ENCODE data around the gene PXK.
A peak's percentile ranks its signal among the peaks of the same experiment; 100 is the strongest.

Gene PXK

GRCh38 chr3:58386626-58387365, 54.1 kb downstream of the PXK start:
- no peak for DNase-seq

DNA sequence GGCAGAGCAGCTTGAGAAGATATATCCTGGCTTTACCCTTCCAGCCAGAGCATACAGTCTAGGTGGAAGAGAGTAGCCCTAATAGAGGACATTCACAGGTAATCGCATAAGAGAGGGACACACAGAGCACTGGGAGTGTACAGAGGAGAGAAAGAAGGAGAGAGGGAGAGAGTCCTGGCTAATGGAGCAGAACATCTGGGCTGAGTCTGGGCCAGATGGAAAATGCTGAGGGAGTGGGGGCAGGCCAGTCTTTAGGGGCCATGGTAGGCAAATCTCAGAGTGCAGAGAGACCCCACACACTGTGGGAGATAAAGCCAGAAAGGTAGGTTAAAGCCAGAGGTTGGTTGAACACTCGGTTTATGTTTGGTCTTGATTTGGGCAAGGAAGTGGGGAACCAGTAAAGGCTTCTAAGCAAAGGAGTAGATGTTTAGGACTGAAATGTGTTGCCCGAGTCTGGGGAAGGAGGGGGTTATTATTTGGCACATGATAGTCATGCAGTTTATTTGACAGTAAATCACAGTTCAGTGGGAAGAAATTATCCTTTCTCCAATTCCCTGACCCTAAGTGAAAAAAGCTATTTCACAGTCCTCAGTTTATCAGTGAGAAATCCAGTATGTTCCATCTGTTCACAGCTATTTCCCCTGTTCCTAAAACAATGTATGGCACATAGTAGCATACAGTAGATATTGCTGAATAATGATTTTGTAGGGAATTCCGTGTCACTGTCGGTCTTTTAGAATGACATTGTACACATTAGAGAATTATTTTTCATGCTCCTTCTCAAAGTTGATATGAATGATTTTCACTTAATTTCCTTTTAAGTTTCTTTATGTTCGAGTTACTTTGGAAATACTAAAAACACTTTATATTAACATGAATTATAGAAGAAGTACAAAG, 55.2 kb downstream of the PXK start:
- no peak for DNase-seq

- no peak for DNase-seq
Measured at GRCh38 chr3:58388550-58389091, 55.9 kb downstream of the PXK start.

- no peak for DNase-seq
Measured at GRCh38 chr3:58391156-58391865, 58.6 kb downstream of the PXK start.

DNA sequence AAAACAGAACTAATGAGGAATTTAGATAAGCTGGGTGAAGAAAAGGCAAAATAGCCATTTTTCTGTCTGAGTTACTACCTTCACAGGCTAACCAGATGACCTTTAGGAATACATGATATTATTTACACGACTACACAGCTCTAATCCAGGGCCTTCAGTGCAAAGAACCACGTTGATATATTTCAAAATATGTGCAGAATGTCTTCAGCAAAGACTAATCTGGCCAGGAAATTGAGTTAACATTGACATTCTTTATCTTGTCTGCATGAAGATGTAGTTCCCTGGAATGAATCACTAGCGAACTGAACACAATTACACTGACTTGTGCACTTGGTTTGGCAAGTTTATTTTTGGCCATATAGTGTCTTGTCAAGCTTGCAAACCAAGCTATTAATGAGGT, 59.5 kb downstream of the PXK start:
- no peak for DNase-seq

GRCh38 chr3:58394339-58394738, 61.6 kb downstream of the PXK start:
- DNase-seq, result no peak

GRCh38 chr3:58398669-58399333, 66.1 kb downstream of the PXK start:
- DNase-seq, result no peak

GRCh38 chr3:58403513-58404109, 70.9 kb downstream of the PXK start:
- DNase-seq, result no peak

DNA sequence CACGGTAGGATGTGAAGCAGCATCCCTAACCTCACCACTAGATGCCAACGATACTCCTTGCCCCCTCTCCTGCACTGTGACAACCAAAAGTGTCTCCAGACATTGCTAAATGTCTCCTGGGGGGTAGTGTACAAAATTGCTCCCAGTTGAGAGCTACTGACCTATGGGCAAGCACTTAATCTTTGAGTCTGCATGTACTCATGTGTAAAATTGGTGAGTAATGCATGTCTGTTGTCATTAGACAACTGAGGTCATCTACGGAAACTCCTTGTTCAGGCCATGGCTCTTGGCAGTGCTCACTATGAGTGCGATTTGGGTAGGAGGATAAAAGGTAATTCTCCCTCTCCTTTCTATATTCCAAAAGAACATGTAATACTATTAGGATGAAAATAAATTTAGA, 71.7 kb downstream of the PXK start:
- no peak for DNase-seq

DNA sequence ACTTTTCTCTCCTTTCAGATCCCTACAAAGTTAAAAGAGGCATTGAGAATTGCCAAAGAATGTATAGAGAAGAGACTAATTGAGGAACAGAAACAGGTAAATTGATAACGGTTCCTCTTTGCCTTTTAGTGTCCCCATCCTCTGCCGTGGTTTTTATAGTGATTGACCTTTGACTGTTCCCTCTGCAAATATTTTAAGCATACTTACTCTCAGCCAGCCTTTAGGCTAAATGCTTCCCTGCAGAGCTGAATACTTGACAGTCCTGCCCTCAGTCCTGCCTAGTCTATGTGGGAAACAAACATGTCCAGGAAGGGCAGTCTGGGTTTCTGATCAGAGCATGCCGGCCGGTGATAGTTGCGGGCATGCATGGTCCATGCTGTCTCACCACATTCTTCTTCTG, 76.2 kb downstream of the PXK start:
- DNase-seq, result no peak

- DNase-seq, result no peak
Measured at GRCh38 chr3:58409663-58410062, 77.0 kb downstream of the PXK start.

- DNase-seq, result no peak
Measured at GRCh38 chr3:58411036-58411435, 78.3 kb downstream of the PXK start.

DNA sequence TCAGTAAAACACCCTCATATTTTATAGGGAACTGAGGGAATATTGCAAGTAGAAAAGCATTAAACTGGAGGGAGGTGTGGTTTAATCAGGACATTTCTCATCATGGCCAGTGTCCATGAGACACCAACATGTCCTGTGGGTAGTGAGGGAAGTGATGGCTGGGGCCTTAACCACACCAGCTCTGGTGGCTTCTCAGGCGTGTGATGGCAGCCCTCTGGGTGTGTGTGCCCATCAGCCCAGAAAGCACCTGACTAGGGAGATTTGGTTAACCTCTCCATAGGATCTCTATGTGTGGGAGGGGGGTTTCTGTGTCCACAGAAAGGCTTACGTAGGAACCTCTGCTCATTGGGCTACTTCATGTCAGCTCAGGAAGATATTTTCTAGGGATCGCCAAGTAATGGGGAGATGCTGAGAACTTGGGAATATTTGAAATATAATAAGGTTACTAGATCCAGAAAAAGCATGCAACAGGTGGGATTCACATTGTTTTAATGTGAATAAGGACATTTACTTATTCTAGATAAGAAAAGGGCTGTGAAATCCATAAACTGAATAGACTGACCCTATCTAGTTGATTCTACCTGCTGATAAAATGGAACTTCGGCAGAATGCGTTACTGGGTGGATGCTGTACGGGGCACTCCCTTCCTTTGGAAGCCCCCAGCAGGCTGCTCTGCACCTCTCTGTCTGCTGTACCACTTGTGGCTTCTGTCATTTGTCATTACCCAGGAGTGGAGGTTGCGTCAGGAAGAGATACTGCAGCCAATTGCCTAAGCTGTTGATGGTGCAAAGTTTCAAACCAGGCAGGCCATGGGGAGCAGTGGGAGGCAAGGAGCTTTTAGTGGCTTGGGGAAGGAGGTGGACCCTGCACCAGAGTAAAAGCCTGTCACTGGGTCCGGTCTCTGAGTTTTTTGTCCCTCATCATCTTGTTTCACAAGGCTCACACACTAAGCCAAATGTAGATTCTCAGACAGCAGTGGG, 79.4 kb downstream of the PXK start:
- DNase-seq, result no peak

DNA sequence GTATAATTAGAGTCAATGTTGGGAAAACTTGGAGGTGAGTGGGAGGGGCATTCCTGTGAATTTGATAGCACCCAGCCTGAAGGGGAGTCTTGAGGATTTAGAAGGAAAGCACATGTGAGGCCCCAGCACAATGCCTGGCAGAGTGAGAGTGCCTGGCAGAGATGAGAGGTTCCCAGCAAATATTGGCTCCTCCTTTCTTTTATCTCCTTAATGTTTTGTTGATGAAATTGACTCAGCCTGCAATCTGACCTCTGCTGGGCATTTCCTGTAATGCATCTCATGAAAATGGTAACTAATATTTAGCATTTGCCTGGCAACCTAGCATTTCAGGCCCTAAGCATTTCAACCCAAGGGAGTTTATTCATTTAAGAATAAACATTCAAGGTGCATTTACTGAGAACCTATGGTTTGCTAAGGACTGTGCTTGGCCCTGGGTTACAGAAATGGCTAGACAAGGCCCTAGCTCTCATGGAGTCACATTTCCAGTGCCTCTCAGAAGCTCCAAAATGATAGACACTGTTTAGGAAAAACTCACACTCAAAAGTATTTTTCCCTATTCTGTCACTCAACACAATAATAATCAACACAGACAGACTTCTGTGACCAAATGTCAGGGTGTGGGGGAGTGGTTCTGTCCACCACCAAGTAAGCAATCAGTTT, 82.0 kb downstream of the PXK start:
- DNase-seq, result peak; percentile 0

DNA sequence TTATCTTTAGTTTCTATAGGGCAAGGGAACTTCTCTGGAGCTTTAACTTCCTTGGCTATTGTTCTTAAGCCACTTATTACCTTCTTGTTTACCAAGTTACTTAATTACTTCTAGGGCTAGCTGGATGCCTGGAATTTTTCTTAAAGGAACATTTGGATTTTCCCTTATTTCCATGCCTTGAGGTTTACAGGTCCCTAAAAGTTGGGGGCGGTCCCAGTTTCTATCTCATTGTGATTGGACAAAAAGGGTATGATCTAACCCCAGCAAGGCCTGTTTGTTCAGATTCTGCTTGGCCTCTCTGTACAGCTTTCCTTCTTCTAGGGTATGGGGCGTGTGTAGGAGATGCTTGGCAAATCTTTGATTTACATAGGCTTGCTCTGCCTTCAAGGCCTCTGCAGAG, 83.5 kb downstream of the PXK start:
- no peak for DNase-seq

- DNase-seq, result no peak
Measured at GRCh38 chr3:58417075-58417474, 84.4 kb downstream of the PXK start.

DNA sequence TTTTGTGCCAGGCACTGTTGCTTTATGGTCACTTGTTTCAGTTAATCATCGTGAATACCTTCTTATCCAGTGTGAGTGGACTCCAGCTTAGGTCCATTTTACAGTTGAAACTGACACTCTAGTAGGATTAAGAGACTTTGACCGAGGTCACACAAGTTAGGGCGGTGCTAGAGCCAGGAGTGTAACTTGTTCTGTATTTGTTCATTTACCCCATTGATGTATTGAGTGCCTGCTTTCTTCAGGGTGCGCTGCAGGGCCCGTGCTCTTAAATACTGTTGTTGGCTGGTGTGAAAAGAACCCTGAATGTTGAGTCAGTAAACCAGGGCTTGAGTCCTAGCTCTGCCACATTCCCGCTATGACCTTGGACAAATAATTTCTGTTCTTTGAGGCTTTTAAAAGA, 85.5 kb downstream of the PXK start:
- no peak for DNase-seq

DNA sequence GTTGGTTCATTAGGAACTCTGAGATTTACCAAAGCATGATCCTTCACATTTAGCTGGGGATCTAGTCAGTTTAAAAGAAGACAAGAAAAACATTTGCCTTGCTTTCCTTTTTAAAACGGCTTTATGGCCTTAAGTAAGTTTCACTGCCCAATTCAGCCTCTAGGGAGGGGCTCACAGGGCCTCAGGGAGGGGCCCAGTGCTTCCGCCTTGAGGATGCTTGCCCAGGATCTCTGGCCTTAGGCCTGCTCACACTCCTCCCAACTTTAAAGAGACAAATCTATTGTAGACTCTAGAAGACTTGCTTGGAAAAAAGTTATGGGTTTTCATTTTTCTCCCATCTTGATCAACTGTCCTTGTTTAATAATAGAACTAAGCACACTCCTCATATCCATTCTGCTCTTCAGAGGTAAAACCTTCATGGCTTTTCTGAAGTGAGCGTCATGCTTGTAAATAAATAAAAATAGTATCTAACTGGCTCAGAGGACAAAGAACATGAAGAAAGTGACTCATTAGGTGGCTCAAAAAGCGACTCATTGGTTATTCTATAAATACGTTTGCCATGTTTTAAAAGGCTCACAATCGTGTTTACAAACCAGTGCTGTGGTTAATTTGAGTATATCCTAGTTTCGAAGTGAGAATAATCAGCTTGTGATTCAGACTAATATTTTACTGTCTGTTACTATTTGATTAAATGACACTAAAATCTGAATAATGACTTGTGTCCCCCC, 87.3 kb downstream of the PXK start:
- no peak for DNase-seq

- DNase-seq, result no peak
Measured at GRCh38 chr3:58421004-58421403, 88.3 kb downstream of the PXK start.
